HepG2 (cell line): ENCODE results near the gene MTOR. TPM values are rescaled to one million over a fixed set of nuclear protein-coding genes. Genes with fewer than 3 reads are reported as not detected.
A peak's percentile ranks its signal among the peaks of the same experiment; 100 is the strongest.

Source experiments
- CHD2 ChIP-seq: IDR thresholded peaks from 2 replicates; pipeline ENCODE4 v1.6.1; 2011; ENCODE audit warnings: low read depth, low read length, improper control_type of control experiment
- CREB3 ChIP-seq: sonication (generic); formaldehyde crosslinking; IDR thresholded peaks from 2 replicates; pipeline ENCODE4 v1.5.0; 2020; ENCODE audit warnings: missing genetic modification reagents
- DMAP1 ChIP-seq: IDR thresholded peaks from 2 replicates; pipeline ENCODE4 v1.6.1; 2016
- EED ChIP-seq: sonication (generic); formaldehyde crosslinking; IDR thresholded peaks from 2 replicates; pipeline ENCODE4 v1.5.0; 2020; ENCODE audit warnings: mild to moderate bottlenecking, missing genetic modification reagents
- HNRNPL ChIP-seq: fragments of 200-400 bp; formaldehyde crosslinking; IDR thresholded peaks from 2 replicates; pipeline ENCODE4 v1.6.1; 2017; ENCODE audit warnings: mild to moderate bottlenecking, low read depth, low read length
- MED1 ChIP-seq: sonication (generic); formaldehyde crosslinking; IDR thresholded peaks from 2 replicates; pipeline ENCODE4 v1.4.0; 2020; ENCODE audit warnings: missing genetic modification reagents
- MYC ChIP-seq: sonication (generic); formaldehyde crosslinking; IDR thresholded peaks from 2 replicates; pipeline ENCODE4 v1.9.0; 2021; ENCODE audit warnings: missing genetic modification reagents, borderline replicate concordance
- POGZ ChIP-seq: sonication (generic); formaldehyde crosslinking; IDR thresholded peaks from 2 replicates; pipeline ENCODE4 v1.4.0; 2020; ENCODE audit warnings: mild to moderate bottlenecking, missing genetic modification reagents
- SIX4 ChIP-seq: sonication (generic); formaldehyde crosslinking; IDR thresholded peaks from 2 replicates; pipeline ENCODE4 v1.4.0; 2020; ENCODE audit warnings: missing genetic modification reagents
- TEAD3 ChIP-seq: optimal IDR thresholded peaks from 2 replicates; pipeline ENCODE3; 2016; ENCODE audit warnings: borderline replicate concordance
- ZFP37 ChIP-seq: sonication (generic); formaldehyde crosslinking; IDR thresholded peaks from 2 replicates; pipeline ENCODE4 v1.4.0; 2020; ENCODE audit warnings: missing genetic modification reagents, borderline replicate concordance
- ZNF414 ChIP-seq: sonication (generic); formaldehyde crosslinking; IDR thresholded peaks from 2 replicates; pipeline ENCODE4 v1.5.0; 2020; ENCODE audit warnings: missing genetic modification reagents
- ZNF615 ChIP-seq: sonication (generic); formaldehyde crosslinking; IDR thresholded peaks from 2 replicates; pipeline ENCODE4 v1.5.0; 2020; ENCODE audit warnings: mild to moderate bottlenecking, missing genetic modification reagents, borderline replicate concordance
- ZNF691 ChIP-seq: sonication (generic); formaldehyde crosslinking; IDR thresholded peaks from 2 replicates; pipeline ENCODE4 v1.4.0; 2020; ENCODE audit warnings: missing genetic modification reagents, low read depth, mild to moderate bottlenecking, borderline replicate concordance
- ZNF7 ChIP-seq: IDR thresholded peaks from 2 replicates; pipeline ENCODE4 v1.6.1; 2016; ENCODE audit warnings: missing biosample characterization, missing genetic modification reagents
- polyA plus RNA-seq, 8 experiments: library from polyadenylated mRNA; depleted of rRNA in 3 of 8; stranded (reverse) in 7 of 8; unstranded in 1 of 8; fragments of >200 nt; fragmentation: Illumina TruSeq in 4 of 8; extraction: Trizol in 4 of 8; gene quantifications; 2 replicates each; pipeline versions ENCODE4 v1.2.1 to v1.2.3, GENCODE V29; 2011 to 2016; ENCODE audit warnings: low read depth in 4 of 8, missing spikeins in 1 of 8, mixed read lengths in 1 of 8; ENCODE audit not compliant: insufficient read depth in 1 of 8
- total RNA-seq, 5 experiments: library from RNA; depleted of rRNA; stranded (reverse); fragments of >200 nt; fragmentation: Illumina TruSeq; extraction: Trizol; gene quantifications; 2 replicates each; pipeline ENCODE4 v1.2.3, GENCODE V29; 2016; ENCODE audit warnings: low read depth in 1 of 5
- TF ChIP-seq, protein P1 (sequence below): sonication (generic); formaldehyde crosslinking; IDR thresholded peaks from 2 replicates; pipeline ENCODE4 v1.5.1; 2020; ENCODE audit warnings: mild to moderate bottlenecking, missing genetic modification reagents, moderate library complexity
- TF ChIP-seq, protein P2 (sequence below): sonication (generic); formaldehyde crosslinking; IDR thresholded peaks from 2 replicates; pipeline ENCODE4 v1.4.0; 2020; ENCODE audit warnings: missing genetic modification reagents
- TF ChIP-seq, protein P3 (sequence below): sonication (generic); formaldehyde crosslinking; IDR thresholded peaks from 2 replicates; pipeline ENCODE4 v1.4.0; 2020; ENCODE audit warnings: missing genetic modification reagents

The MTOR gene
- total and polyA plus RNA-seq, 2 of the 13 experiments (the other 11 are each of a cell fraction or from before 2014, with no cell fraction given), result 24.6 to 34.6 TPM

DNA sequence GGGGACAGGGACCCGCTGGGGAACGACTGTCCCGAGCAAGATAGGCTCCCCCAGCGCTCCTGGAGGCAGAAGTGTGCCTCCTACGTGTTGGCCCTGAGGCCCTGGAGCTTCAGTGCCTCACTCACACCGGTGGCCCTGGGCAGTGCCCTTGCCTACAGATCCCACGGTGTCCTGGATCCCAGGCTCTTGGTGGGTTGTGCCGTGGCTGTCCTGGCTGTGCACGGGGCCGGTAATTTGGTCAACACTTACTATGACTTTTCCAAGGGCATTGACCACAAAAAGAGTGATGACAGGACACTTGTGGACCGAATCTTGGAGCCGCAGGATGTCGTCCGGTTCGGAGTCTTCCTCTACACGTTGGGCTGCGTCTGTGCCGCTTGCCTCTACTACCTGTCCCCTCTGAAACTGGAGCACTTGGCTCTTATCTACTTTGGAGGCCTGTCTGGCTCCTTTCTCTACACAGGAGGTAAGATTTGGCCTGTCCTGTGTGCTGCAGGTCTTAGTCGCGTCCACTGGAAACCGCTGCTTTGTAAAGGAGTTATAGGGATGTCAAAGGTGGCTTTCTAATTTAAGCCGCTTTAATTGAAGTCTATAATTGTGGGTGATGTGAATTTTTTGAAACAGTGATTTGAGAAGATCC, 11.4 kb upstream of the MTOR start (continued):
- TF ChIP-seq, protein P1, sequence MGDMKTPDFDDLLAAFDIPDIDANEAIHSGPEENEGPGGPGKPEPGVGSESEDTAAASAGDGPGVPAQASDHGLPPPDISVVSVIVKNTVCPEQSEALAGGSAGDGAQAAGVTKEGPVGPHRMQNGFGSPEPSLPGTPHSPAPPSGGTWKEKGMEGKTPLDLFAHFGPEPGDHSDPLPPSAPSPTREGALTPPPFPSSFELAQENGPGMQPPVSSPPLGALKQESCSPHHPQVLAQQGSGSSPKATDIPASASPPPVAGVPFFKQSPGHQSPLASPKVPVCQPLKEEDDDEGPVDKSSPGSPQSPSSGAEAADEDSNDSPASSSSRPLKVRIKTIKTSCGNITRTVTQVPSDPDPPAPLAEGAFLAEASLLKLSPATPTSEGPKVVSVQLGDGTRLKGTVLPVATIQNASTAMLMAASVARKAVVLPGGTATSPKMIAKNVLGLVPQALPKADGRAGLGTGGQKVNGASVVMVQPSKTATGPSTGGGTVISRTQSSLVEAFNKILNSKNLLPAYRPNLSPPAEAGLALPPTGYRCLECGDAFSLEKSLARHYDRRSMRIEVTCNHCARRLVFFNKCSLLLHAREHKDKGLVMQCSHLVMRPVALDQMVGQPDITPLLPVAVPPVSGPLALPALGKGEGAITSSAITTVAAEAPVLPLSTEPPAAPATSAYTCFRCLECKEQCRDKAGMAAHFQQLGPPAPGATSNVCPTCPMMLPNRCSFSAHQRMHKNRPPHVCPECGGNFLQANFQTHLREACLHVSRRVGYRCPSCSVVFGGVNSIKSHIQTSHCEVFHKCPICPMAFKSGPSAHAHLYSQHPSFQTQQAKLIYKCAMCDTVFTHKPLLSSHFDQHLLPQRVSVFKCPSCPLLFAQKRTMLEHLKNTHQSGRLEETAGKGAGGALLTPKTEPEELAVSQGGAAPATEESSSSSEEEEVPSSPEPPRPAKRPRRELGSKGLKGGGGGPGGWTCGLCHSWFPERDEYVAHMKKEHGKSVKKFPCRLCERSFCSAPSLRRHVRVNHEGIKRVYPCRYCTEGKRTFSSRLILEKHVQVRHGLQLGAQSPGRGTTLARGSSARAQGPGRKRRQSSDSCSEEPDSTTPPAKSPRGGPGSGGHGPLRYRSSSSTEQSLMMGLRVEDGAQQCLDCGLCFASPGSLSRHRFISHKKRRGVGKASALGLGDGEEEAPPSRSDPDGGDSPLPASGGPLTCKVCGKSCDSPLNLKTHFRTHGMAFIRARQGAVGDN, result peak; percentile 63
- TF ChIP-seq HNRNPL, result 0 out of 2 replicates have a peak, but pooled peaks have one; percentile 44
- no peak for TF ChIP-seq SIX4 (CRISPR knock-in tag)
- no peak for TF ChIP-seq ZFP37
- no peak for TF ChIP-seq ZNF615
- TF ChIP-seq MYC (CRISPR knock-in tag), result peak; percentile 52; the same call in 1 of the 2 replicates
- TF ChIP-seq, protein P2, sequence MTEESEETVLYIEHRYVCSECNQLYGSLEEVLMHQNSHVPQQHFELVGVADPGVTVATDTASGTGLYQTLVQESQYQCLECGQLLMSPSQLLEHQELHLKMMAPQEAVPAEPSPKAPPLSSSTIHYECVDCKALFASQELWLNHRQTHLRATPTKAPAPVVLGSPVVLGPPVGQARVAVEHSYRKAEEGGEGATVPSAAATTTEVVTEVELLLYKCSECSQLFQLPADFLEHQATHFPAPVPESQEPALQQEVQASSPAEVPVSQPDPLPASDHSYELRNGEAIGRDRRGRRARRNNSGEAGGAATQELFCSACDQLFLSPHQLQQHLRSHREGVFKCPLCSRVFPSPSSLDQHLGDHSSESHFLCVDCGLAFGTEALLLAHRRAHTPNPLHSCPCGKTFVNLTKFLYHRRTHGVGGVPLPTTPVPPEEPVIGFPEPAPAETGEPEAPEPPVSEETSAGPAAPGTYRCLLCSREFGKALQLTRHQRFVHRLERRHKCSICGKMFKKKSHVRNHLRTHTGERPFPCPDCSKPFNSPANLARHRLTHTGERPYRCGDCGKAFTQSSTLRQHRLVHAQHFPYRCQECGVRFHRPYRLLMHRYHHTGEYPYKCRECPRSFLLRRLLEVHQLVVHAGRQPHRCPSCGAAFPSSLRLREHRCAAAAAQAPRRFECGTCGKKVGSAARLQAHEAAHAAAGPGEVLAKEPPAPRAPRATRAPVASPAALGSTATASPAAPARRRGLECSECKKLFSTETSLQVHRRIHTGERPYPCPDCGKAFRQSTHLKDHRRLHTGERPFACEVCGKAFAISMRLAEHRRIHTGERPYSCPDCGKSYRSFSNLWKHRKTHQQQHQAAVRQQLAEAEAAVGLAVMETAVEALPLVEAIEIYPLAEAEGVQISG, result no peak
- TF ChIP-seq MED1 (CRISPR knock-in tag), result no peak
- peak; percentile 5 for TF ChIP-seq TEAD3 (CRISPR knock-in tag)
- peak; percentile 68; the same call in 1 of the 2 replicates for TF ChIP-seq EED
- TF ChIP-seq ZNF691 (CRISPR knock-in tag), result 0 out of 2 replicates have a peak, but pooled peaks have one; percentile 5
- peak; percentile 54; the same call in 1 of the 2 replicates for TF ChIP-seq DMAP1
- no peak for TF ChIP-seq CHD2
- TF ChIP-seq, protein P3, sequence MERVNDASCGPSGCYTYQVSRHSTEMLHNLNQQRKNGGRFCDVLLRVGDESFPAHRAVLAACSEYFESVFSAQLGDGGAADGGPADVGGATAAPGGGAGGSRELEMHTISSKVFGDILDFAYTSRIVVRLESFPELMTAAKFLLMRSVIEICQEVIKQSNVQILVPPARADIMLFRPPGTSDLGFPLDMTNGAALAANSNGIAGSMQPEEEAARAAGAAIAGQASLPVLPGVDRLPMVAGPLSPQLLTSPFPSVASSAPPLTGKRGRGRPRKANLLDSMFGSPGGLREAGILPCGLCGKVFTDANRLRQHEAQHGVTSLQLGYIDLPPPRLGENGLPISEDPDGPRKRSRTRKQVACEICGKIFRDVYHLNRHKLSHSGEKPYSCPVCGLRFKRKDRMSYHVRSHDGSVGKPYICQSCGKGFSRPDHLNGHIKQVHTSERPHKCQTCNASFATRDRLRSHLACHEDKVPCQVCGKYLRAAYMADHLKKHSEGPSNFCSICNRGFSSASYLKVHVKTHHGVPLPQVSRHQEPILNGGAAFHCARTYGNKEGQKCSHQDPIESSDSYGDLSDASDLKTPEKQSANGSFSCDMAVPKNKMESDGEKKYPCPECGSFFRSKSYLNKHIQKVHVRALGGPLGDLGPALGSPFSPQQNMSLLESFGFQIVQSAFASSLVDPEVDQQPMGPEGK (CRISPR knock-in tag), result no peak
- no peak for TF ChIP-seq ZNF414 (CRISPR knock-in tag)
- TF ChIP-seq POGZ, result no peak
- 0 out of 2 replicates have a peak, but pooled peaks have one; percentile 75 for TF ChIP-seq CREB3 (CRISPR knock-in tag)
- TF ChIP-seq ZNF7 (CRISPR knock-in tag), result no peak
